Tibial nerve (tissue), 3 donors: Measurements from ENCODE around the gene ALK.

Experiments
- CTCF ChIP-seq, 5 experiments: fragments of 200-600 bp in 3 of 5; fragments of 450-650 bp in 2 of 5; sonication (generic) in 3 of 5; IDR thresholded peaks; one replicate each; pipeline ENCODE4 v1.5.1; 2016 to 2019; ENCODE audit warnings: antibody characterized with exemption in 5 of 5, mild to moderate bottlenecking in 3 of 5, moderate library complexity in 2 of 5
- POLR2A ChIP-seq, 2 donors: fragments of 450-650 bp; IDR thresholded peaks; one replicate each; pipeline ENCODE4 v1.6.1; 2017; ENCODE audit warnings: antibody characterized with exemption in 2 of 2, mild to moderate bottlenecking in 2 of 2, moderate library complexity in 2 of 2

GRCh38 chr2:29159125-29159524, 762.3 kb downstream of the ALK start:
- TF ChIP-seq CTCF (IDR thresholded peaks at IDR 0.05) (no peak), POLR2A (IDR thresholded peaks at IDR 0.05) (no peak)
